HG02642 (cell line): ENCODE results near the gene SIGLEC5.

Source experiments
- ATAC-seq: cut with Tn5 transposase; IDR thresholded peaks from one replicate; pipeline ENCODE4 v1.9.1; 2021; ENCODE audit warnings: mild to moderate bottlenecking; ENCODE audit not compliant: unreplicated experiment, poor library complexity

Gene SIGLEC5

DNA sequence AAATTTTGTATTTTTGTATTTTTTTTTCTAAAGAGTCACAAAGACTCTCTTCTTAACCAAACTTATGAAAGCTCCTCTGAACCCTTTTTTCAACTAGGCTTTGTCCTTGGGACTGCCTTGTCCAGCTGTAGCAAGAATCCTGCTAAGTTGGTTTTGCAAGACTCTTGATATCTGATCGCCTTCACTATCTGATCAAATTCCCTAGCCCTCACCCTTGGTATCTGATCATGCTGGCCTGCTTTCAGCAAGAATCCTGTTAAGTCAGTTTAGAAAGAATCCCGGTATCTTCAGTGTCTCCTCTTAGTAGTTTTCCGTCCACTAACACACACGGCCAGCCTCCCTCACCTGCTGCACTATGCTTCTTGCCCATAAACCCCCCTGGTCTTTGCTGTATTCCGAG, 1.9 kb upstream of the SIGLEC5 start:
- no peak for ATAC-seq

- no peak for ATAC-seq
These were observed 1.9 kb downstream of the SIGLEC5 start for GRCh38 chr19:51628153-51628939.

DNA sequence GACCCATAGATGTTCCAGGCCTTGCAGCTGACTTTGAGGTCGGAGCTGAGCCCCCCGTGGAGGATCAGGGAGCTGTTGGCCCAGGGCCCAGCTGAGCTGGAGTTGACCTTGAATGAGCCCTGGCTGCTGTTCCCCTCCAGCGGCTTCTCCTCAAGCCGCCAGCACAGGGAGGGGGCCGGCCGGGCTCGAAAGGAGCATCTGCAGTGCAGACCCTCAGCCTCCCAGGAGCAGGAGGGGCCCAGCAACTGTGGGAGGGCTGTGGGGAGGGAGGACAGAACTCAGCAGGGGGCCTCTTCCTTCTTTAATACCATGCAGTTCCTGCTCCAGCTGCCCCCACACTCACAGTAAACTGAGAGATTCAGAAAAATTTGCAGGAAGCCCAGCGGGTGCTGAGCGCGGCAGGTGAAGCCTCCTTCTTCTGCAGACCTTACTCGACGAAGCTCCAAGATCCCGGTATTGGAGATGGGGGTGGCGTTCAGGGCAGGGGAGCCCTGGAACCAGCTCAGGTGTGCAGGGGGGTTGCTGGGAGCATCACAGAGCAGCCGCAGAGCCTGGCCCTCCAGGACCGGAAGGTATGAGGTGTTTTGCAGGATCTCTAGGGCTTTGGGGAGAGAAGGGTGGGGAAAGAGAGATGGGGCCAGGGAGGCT, 2.6 kb downstream of the SIGLEC5 start:
- no peak for ATAC-seq

DNA sequence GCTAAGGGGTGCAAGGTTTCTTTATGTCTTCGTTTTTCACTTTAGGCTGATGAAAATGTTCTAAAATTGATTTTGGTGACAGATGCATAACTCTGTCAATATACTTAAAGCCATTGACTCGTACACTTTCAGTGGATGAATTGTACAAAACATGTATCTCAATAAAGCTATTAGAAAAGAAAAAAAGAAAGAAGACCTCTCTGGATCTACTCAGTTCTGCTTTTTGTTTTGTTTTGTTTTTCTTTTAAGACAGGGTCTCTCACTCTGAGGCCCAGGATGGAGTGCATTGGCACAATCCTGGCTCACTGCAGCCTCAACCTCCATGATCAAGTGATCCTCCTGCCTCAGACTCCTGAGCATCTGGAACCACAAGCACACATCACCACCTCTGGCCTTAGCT, 3.5 kb downstream of the SIGLEC5 start:
- ATAC-seq: no peak

- ATAC-seq: no peak
These were observed 9.0 kb downstream of the SIGLEC5 start for GRCh38 chr19:51621178-51621577.

DNA sequence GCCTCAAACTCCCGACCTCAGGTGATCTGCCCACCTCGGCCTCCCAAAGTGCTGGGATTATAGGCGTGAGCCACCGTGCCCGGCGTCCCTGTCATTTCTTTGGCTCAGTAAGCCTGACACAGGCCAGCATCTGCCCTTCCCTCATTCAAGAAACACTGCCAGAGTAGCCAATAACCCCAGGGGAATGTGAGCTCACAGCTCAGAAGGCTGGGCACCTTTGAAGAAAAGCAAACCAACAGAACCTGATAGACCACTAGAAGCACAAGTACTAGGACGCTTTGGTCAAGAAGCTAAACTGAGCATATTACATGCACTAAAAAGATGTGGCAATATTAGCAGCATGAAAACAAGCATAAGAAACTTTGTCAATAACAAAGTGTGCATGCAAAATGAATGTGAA, 14.2 kb downstream of the SIGLEC5 start:
- no peak for ATAC-seq

GRCh38 chr19:51614789-51615188, 15.4 kb downstream of the SIGLEC5 start:
- no peak for ATAC-seq

DNA sequence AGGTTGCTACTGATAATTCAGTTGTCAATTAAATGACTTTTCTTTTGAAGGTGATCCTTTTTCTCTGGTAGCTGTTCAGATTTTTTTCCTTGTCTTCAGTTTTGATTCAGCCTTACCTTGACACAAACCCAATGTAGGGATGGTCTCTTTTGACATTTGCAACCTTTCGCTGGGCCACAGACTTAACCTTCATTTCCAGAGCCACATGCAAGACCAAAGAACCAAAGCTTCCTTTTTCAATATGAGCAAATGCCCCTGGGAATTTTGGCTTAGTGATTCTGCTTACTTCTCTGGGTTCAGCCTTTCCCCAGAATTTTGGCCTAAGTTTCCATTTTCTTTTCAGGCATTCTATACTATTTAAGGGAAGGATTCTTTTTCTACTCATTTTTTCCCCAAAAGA, 19.6 kb downstream of the SIGLEC5 start:
- ATAC-seq: no peak

- no peak for ATAC-seq
These were observed 22.2 kb downstream of the SIGLEC5 start for GRCh38 chr19:51607920-51608562.

- ATAC-seq: peak; percentile 94
These were observed 23.1 kb downstream of the SIGLEC5 start for GRCh38 chr19:51607077-51607476.

GRCh38 chr19:51602189-51602854, 27.9 kb downstream of the SIGLEC5 start:
- no peak for ATAC-seq

DNA sequence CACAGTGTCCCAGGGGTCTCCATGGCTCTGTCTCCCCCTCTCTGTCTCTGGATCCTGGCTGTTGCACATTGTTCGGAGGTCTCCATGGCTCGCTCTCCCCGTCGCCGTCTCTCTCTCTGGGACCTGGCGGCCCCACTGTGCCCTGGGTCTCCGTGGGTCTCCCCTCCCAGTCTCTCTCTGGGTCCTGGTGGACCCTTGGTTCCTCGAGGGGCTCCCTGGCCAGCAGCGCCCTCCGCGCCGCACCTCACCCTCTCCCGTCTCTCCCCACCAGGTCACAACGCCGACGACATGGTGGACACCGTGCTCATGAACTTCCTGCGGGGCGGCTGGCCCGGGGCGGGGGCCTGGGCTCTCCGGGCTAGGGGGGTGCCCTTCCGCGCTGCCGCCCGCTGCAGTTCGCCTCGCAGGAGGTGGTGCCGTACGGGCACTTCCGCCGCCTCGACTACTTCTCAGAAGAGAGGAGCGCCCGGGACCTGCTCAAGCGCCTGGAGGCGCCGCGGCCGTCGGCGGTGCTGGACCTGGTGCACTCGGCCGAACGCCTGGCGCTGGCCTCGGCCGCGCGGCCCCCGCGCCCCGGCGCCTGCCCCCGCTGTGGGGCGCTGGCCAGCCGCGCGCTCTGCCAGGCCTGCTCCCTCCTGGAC, 29.1 kb downstream of the SIGLEC5 start:
- ATAC-seq: no peak

DNA sequence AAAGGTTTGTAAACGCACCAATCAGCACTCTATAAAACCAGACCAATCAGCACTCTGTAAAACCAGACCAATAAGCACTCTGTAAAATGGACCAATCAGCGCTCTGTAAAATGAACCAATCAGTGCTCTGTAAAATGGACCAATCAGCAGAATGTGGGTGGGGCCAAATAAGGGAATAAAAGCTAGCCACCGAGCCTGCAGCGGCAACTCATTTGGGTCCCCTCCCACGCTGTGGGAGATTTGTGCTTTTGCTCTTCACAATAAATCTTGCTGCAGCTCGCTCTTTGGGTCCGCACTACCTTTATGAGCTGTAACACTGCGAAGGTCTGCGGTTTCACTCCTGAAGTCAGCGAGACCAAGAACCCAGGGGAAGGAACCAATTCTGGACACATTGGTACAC, 31.1 kb downstream of the SIGLEC5 start:
- ATAC-seq: no peak

DNA sequence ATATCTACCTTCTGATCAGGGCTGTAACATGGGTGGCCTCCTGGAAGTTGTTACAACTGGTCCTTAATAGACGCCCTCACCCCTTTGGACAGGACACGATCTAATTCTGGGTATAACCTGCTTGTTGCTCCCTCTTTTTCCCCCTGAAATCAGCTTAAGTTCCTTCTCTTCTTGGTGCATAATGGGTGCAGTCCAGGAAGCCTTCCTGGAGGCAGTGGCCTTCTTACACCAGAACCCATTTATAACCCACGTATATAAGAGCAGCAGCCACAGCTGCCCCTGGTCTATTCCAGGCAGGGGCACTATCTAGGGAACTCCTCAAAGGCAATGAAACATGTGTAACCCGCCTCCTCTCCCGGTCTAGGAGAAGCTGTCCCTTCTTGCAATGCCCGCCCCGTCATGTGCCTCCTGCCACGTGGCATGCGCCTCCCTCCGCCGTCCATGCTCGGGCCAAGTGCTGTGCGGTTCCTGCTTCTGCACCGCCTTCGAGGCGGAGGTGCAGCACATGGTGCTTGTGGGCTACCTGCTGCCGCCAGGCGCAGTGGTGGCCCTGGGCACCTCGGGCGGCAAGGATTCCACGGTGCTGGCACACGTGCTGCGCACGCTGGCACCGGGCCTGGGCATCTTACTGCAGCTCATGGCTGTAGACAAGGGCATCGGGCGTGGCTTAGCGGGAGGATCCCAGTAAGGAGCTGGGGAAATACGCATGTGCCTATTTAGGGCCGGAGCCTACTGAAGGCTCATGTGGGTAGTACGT, 31.9 kb downstream of the SIGLEC5 start:
- ATAC-seq: no peak

DNA sequence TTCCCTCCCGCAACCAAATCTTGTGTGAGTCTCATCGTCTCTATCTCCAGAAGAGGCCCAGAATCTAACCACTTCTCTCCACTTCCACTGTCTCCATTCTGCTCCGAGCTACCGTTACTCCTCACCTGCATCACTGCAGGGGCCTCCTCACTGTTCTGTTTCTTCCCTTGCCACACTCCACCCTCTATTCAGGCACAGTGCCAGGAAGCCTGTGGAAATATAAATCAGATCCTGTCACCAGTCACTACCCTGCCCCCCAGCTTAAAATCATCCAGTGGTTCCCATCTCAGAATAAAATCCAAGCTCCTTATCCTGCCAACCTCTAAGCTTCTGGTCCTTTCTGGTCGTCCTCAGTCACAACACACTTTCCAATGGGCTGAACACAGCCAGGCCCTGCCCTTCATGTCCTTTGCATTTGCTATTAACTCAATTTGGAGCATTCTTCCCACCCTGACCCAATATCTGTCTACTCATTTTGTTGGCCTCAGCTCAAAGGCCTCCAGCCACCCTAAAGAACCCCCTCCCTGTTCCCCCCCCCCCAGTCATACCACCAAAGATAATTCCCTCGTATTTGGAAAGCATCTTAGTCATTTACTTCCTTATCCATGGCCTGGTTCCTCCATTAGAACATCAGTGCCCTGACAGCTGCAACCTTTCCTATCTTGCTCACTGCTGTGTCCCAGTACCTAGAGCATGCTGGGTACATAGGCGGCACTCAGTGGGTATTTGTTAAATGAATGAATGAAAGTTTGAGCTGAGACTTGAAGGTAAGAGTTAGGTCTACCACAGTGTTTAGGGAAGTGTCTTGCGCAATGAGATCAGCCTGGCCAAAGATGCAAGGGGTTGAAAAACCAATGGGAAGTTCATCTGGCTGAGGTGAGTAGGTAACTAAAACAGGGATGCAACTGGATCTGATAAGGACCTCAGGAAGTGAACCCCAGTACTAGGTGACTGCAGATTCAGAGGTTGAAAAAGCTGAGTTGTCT, 34.7 kb downstream of the SIGLEC5 start:
- ATAC-seq: no peak

DNA sequence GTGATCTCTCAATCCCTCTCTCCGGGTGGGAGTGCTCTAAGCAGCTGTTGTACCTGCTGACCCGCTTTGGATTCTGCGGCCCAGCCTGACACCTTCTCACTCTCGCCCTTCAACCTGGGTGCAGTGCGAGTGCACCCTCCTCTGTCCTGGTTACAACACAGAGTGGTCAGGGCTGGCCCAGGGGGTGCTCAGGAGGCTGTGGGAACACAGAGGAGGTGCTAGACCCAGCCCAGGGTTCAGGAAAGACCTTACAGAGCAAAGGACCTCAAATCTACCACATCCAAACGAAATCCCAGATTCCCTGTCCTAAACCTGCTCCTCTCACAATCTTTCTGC, 35.5 kb downstream of the SIGLEC5 start:
- peak; percentile 3 for ATAC-seq

DNA sequence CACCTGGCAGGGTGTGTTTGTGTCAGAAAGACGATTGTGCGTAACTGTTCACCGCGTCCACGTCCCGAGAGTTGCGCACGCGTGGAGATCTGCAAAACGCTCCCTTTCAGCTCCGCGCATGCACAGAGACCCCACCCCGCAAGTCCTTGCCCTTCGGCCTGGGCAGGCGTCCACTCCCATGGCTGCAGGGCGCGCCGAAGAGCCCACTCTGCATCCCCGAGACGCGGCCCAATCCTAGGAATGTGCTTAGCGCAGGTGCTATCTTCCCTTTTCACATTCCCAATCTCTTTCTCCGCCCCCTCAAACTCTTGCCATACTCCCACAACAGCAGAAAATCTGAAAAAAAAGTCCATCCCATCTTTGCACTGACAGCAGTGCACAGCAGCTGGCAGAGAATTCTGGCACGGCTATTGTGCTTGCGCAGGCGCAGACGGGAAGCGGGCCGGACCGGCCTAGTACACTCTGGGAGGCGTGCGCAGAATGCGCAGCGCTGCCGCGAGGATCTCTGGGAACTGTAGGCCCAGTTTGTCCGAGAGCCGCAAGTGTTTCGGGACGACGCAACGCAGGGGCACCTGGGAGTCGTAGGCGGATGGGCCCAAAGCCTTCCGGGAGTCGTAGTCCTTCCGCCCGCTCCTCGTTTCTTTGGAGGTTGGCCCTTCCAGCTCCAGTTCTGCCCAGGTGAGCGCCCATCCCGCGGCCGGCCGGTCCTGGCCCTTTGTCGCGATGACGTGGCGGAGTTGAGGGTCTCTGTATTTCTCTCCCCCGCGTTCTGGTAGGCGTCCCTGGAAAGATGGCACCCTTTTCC, 36.0 kb downstream of the SIGLEC5 start:
- ATAC-seq: peak; percentile 98
